HG02610 (cell line): Measurements from ENCODE around the gene SP5.
"Not testable (repeated sequence)": the region's sequence is repeated elsewhere in the genome, so short reads cannot be mapped to it uniquely, and the experiment has no call there.

Experiments
- ATAC-seq: cut with Tn5 transposase; IDR thresholded peaks from one replicate; pipeline ENCODE4 v1.9.1; 2021; ENCODE audit warnings: mild to moderate bottlenecking, moderate library complexity; ENCODE audit not compliant: unreplicated experiment

SP5 gene

GRCh38 chr2:170737406-170737805 lies 22.3 kb downstream of the SP5 start:
- no peak for ATAC-seq

GRCh38 chr2:170737821-170738220 lies 22.7 kb downstream of the SP5 start:
- no peak for ATAC-seq

GRCh38 chr2:170739048-170739447 lies 23.9 kb downstream of the SP5 start:
- no peak for ATAC-seq

GRCh38 chr2:170739507-170740046 lies 24.4 kb downstream of the SP5 start:
- ATAC-seq = no peak

- ATAC-seq = no peak
Observed at GRCh38 chr2:170740660-170741059, 25.5 kb downstream of the SP5 start.

DNA sequence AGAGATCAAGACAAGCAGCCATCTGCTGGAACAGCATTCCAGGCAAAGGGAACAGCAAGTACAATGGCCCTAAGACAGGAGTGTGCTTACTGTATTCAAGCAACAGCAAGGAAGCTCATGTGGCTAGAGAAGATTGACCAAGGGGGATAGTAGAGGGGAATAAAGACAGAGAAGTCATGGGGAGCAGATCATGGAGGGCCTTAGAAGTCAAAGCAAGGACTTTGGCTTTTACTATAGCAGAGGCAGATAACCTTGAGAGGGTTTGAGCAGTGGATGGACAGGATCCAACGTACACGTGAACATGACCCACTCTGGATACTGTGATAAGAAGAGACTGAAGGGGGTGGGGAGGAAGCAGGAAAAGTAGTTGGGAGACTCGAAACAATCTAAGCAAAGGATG lies 26.9 kb downstream of the SP5 start:
- ATAC-seq = no peak

- ATAC-seq = no peak
Observed at GRCh38 chr2:170742896-170743529, 27.9 kb downstream of the SP5 start.

- ATAC-seq = no peak
Observed at GRCh38 chr2:170743530-170744239, 28.5 kb downstream of the SP5 start.

GRCh38 chr2:170744248-170745002 lies 29.3 kb downstream of the SP5 start:
- no peak for ATAC-seq

- no peak for ATAC-seq
Observed at GRCh38 chr2:170745305-170745704, 30.2 kb downstream of the SP5 start.

- ATAC-seq = no peak
Observed at GRCh38 chr2:170747921-170748320, 32.8 kb downstream of the SP5 start.

DNA sequence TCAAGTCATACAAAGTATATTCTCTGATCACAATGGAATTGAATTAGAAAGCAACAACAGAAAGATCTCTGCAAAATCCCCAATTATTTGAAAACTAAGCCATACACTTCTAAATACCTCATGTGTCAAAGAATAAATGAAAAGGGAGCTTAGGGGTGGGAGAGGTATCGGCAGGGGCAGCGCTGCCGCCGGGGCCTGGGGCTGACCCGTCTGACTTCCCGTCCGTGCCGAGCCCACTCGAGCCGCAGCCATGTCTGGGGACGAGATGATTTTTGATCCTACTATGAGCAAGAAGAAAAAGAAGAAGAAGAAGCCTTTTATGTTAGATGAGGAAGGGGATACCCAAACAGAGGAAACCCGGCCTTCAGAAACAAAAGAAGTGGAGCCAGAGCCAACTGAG lies 36.4 kb downstream of the SP5 start:
- ATAC-seq = not testable (repeated sequence)

- ATAC-seq = no peak
Observed at GRCh38 chr2:170761572-170761971, 46.4 kb downstream of the SP5 start.

- ATAC-seq = no peak
Observed at GRCh38 chr2:170762760-170763159, 47.6 kb downstream of the SP5 start.

- ATAC-seq = no peak
Observed at GRCh38 chr2:170763232-170763631, 48.1 kb downstream of the SP5 start.

- no peak for ATAC-seq
Observed at GRCh38 chr2:170764880-170765261, 49.7 kb downstream of the SP5 start.

DNA sequence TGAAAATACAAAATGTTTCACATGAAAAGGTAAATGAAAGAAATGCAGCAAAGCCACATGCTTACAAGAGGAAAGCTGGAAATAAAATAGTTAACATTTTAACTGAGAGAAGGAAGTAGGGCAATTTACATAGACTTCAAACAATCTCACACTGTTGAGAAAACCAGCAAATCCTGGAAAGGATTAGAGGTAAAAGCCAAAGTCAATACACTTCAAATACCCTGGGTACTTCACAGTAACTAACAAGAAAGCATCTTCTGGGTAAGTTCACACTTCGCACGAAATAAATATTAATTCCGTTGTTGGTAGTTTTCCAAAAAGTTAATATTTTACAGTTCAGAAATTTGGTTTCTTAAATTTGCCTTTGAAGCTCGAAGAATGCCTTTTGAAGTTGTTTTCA lies 51.6 kb downstream of the SP5 start:
- ATAC-seq = no peak
